Glomerular visceral epithelial cell (primary cell): ENCODE results near the gene TTLL12.
A peak's percentile ranks its signal among the peaks of the same experiment; 100 is the strongest.

Source experiments
- DNase-seq: peaks from one replicate; pipeline ENCODE4 v3.0.0-alpha.2; 2016; ENCODE audit errors: extremely low spot score

Gene TTLL12

GRCh38 chr22:43199541-43199940 lies 12.6 kb upstream of the TTLL12 start:
- DNase-seq = no peak

- no peak for DNase-seq
Observed at GRCh38 chr22:43198936-43199335, 12.0 kb upstream of the TTLL12 start.

GRCh38 chr22:43198126-43198525 lies 11.2 kb upstream of the TTLL12 start:
- DNase-seq = no peak

- peak; percentile 36 for DNase-seq
Observed at GRCh38 chr22:43197271-43197941, 10.5 kb upstream of the TTLL12 start.

DNA sequence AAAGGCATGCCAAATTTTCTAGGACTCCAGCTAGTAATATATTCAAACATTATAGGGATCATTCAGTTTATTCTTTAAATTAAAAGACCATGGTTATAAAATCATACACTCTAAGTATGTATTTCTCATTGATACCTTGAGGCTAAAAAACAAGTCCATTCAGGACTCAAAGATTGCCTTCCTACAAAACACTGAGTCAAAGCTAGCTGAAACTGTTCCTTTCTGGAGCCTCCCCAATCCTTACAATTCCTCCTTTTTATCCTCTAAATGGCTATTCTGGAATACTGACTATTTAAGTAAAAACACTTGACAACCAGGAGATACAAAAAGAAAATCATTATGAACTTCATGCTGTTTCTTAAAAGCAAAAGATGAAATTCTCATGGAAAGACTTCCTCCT lies 4.9 kb upstream of the TTLL12 start:
- DNase-seq = no peak

DNA sequence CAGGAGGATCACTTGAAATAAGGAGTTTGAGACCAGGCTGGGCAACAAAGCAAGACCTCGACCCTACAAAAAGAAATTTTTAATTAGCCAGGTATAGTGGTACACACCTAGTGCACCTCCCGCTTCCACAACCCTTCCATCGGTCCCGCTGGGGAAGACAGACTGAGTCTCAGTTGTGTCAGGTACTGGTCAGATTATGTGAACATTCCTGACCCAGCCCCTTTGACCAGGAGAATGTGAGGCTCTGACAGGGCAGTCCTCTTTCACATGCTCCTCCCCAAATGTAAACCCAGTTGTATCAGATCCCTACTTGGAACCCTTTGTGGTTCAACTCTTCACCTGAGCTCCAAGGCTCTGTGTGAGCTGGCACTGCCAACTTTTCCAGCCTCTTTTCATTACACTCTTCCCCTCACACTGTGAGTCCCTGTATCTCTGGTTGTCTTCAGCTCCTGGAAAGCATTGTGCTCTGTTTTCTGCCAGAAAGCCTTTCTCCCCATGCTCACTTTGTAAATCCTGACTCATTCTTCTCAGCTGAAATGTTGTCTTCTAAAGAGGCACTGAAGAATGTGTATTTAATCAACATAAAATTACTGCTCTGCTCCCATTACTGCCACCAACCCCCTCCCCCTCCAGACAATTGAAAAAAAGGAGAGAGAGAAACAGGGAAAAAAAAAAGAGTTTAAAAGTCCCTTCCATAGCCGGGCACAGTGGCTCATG lies 2.1 kb upstream of the TTLL12 start:
- no peak for DNase-seq

- peak; percentile 95 for DNase-seq
Observed at GRCh38 chr22:43187171-43188099, 501 bp upstream of the TTLL12 start.

DNA sequence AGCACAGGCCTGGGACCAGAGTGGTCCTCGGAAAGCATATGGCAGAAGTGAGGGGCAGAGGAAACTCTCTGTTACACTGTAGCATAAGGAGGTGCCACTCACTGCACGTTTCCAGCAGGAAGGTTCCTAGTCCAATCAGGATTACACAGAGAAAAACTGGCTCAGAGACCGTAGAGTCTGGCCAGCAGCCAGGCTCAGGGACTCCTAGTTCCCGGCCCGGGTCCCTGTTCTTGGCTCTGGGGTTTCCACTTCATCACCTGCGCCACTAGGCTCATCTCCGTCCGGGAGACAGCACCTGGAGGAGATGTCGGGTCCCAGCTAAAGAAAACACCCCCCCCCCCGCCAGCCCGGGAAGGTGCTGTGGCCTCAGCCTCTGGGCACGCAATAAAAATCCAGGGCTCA lies 1.1 kb downstream of the TTLL12 start:
- peak; percentile 33 for DNase-seq

GRCh38 chr22:43183496-43184277 lies 3.2 kb downstream of the TTLL12 start:
- DNase-seq = no peak

GRCh38 chr22:43182726-43183125 lies 4.2 kb downstream of the TTLL12 start:
- DNase-seq = no peak

DNA sequence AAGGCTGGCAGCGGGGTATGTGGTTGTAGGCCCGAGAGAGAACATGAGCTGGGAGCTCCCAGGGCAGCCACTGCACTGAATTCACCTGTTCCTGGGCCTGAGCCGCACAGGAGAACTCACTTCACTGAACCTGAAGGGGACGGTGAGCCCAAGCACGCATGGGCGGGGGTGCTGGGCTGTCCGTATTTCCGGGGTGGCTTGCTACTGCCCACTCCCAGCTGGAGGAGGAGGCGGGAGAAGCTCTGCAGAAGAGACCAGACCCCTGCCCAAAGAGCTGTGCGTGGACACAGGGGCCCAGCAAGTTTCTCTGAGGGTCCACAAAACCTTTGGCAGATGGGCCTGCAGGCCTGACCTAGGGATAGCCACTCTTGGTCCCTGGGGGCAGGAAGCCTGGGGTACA lies 4.8 kb downstream of the TTLL12 start:
- DNase-seq = no peak

DNA sequence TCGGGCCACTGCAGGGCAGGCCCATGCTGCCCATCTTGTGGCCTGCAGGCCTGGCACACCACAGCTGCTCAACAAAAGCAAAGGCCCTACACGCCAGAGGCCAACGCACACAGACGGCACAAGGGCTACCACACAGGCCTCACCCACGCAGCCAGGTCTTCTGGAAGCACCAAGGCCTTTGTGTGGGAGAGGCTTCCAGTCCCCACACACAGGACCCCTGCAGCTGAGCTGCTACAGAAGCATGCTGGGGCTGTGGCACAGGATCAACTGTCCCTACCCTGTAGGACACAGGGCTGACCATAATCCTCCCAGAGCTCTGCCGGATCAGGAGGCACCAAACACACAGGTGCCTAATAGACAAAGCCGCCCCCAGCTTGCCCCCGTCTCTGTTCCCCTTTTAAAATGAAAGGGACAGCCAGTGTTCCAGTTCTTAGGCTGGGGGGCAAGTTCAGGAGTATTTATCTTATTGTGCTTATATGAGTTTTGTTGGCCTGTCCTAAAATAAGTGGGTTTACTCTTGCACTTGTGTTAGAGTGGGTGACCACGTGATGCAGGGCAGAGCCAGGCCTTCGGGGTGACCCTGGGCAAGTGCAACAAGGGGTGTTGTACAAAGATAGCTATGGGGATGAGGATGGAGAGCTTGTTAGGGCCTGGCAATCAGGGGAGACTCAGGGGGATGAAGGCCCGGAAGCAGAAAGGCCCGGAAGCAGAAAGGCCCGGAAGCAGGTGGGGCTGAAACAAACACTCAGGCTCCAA lies 5.4 kb downstream of the TTLL12 start:
- DNase-seq = no peak

GRCh38 chr22:43180670-43181069 lies 6.3 kb downstream of the TTLL12 start:
- no peak for DNase-seq

- DNase-seq = no peak
Observed at GRCh38 chr22:43179911-43180195, 7.1 kb downstream of the TTLL12 start.

DNA sequence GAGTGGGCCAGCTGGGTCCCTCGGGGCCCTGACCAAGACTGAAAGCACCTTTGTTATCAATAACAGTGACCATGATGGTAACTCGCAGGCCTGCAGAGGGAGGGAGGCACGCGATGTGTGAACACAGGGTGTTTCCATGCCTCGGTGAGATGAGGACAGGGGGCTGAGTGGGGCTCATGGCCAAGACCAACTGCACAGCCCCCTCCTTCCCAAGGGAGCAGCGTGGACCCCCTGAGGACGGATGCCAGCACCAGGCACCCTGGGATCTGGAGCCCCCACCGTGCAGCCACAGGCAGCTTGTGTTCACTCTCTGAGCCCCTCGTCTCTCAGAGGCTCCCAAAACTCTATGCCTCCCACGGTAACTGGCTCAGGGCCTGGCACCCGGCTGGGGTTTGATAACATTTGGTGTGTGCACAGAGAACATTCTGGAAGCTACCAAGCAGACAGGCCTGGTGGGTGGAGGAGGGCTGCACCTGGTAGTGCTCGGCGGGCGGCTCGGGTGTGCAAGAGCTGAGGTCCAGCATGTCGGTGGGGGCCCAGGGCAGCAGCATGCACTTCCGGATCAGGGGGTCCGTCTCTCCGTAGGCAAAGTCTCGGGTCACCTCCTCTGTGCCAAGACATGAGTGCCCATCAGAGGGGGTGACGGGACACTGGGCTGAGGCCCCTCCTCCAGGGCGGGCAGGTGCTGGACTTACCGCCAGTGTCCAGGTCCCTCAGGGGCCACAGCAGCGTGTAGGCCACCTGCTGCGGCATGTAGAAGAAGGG lies 7.6 kb downstream of the TTLL12 start:
- no peak for DNase-seq

DNA sequence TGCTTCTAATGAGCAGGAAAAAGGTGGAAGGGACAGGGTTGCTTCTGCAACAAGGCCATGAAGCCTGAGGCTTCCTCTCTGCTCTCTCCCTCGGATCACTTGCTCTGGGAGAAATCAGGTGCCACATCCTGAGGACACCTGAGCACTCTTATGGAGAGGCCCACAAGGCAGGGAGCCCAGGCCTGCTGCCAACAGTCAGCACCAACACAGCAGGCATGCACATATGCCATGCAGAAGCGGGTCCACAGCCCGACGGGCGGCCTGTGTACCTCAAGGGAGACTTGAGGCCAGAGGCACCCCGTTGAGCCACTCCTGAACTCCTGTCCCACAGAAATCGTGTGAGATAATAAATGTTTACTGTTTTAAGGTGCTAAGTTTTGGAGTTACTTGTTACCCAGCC lies 9.5 kb downstream of the TTLL12 start:
- no peak for DNase-seq

DNA sequence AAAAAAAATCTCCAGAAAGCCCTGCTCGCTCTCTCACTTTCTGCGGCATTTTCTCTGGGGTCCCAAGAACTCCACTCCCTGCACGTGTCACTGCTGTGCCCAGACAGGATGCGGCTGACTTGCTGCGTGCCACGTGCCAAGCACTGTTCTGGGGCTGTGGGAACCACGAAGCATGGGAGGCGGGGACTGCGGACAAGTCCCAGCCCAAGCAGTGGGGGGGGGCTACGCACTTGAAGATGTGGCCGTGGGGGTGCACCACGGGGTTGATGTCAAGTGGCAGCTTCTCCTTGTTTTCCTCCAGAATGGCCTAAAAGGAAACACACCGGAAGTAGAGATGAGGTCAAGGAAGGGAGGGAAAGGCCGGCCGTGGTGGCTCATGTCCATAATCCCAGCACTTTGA lies 10.8 kb downstream of the TTLL12 start:
- DNase-seq = no peak

DNA sequence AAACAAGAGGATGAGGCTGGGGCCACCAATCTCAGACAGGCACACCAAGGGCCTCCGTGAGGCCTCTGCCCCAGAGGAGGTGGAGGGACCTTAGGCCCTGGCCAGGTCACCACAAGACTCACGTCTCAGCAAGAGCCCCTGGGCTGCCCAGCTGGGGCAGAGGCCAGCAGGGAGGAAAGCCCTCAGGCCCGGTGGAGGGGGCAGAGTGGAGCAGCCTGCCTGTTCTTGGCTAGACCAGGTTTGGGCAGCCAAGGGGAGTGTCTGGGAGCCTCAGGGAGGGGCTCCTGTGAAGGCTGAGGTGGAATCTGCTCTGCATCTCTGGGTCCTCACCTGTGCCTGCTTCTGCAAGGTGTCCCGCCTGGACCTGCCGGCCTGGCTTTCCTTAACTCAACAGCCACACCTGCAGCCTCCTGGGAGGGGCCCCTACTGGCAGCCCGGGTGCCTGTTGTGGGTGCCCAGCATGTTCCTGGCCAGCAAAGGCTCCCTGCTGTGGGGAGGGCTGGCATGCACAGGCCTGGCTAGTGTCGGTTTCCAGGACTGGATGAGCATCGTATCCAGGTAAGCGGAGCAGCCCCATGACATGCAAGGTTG lies 11.9 kb downstream of the TTLL12 start:
- DNase-seq = no peak

DNA sequence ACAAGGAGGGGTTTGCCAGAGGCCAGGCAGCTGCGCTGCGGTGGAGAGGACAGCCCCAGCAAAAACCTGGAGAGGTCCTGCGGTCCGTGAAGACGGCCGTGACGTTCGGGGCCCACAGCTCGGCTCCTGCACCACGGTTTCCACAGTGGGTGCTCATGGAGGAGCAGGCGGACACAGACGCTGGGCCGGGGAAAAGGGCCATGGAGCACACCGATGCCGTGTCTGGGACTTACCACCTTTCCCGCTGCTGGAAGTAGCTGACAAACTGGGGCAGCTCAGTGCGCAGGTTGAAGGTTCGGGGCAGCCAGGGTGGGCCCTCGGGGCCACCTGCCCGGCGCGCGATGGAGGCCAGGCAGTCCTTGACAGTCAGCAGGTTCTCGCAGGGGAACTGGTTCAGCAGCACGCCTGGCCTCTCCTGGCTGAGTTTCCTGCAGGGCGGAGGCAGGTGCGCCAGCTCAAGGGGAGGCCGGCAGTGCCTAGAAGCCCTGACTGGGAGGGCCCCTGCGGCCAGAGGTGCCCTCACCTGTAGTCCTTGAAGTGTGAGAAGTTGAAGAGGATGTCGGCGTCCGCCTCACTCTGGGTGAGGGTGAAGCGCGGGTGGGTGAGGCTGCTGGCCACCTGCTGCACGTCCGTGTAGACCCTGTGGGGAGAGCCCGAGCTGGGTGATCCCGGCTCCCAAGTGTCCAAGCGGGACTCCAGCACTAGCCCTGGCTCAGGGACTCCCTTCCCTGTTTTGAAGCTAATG lies 12.8 kb downstream of the TTLL12 start:
- DNase-seq = no peak
